ENCODE results near the gene SHISAL1. TPM values are rescaled to one million over a fixed set of nuclear protein-coding genes. Genes with fewer than 3 reads are reported as not detected.

Gene SHISAL1
- total and polyA plus RNA-seq, 10 of the 15 experiments (the other 5 are each of a cell fraction or from before 2014, with no cell fraction given) = not detected

- no peak for TF ChIP-seq CHD2 (IDR thresholded peaks at IDR 0.05; ENCODE audit: borderline replicate concordance, low read depth, low read length)
These were observed 52.3 kb downstream of the SHISAL1 start (continued) for GRCh38 chr22:44260216-44261035.

DNA sequence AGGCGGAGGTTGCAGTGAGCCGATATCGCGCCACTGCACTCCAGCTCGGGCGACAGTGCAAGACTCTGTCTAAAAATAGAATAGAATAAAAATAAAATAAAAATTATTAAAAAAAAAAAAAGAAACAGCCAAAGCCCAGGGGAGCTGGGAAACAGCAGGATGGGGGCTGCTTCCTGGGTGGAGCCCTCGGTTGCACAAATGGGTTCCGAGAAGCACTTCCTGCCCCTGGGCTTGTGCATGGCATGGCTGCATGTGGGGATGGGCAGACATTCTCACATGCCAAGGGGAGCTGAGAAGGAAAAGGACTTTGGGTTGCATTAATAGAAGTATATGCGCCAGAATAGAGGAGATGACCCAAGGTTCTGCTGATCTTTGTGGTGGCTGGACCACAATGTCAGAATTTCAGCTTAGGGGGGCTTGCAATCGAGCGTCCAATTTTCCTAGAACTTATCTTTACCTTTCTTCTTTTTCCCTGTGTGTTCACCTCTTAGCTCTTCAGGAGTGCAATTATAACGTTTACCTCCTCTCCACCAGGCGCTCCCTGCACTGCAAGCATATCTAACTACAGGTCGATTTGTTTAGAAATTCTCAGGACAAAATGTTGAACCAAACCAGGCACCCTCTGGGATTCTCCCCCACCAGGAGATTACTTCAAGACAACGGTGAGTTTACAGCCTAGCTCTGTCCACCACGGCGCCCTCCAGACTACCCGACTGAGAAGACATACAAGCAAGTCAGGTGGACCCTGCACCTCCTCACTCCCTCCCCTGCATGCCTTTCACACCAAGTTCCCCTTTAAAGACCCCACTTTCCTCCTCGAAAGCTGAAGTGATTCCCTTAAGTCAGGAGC, 53.2 kb downstream of the SHISAL1 start:
- no peak overlapping the region for H3K9ac ChIP-seq (ENCODE audit: control insufficient read depth, insufficient read depth, low read length)
- DNase-seq (ENCODE audit: low read depth, low spot score) = no peak
- H4K20me1 ChIP-seq (ENCODE audit: control insufficient read depth, insufficient read depth) = no peaks in the 10 kb centered on the region
- H3K36me3 ChIP-seq (ENCODE audit: control insufficient read depth in 2 of 2, insufficient read depth in 2 of 2, low read length in 1 of 2) = no peaks in the 10 kb centered on the region
- ChIA-PET CTCF (no interaction called here), POLR2A (no interaction called here), RAD21 (ENCODE audit: unreplicated experiment) (no interaction called here), SMC1A (ENCODE audit: uncharacterized antibody, unreplicated experiment) (no interaction called here)
- no TSS peak for BruUV-seq (replicated peaks)
- TF ChIP-seq RAD51 (IDR thresholded peaks at IDR 0.05) (no peak), GABPA (IDR thresholded peaks at IDR 0.05; ENCODE audit: low read depth) (no peak), CTCF (IDR thresholded peaks at IDR 0.05 in 2 of 3, conservative IDR thresholded peaks at IDR 0.05 in 1 of 3; ENCODE audit: control insufficient read depth in 2 of 3, extremely low read depth in 1 of 3, insufficient read depth in 1 of 3, low read depth in 3 of 3, low read length in 3 of 3) (no peak), FOS (IDR thresholded peaks at IDR 0.05; ENCODE audit: borderline replicate concordance, extremely low read depth, insufficient read length) (no peak), TARDBP (IDR thresholded peaks at IDR 0.05; ENCODE audit: borderline replicate concordance) (no peak), ZBED1 (IDR thresholded peaks at IDR 0.05; ENCODE audit: borderline replicate concordance) (no peak), USF2 (IDR thresholded peaks at IDR 0.05; ENCODE audit: borderline replicate concordance, low read depth, low read length) (no peak), ETV6 (conservative IDR thresholded peaks at IDR 0.05 in 1 of 2, IDR thresholded peaks at IDR 0.05 in 1 of 2; ENCODE audit: borderline replicate concordance in 1 of 2, low read depth in 1 of 2) (no peak), SMARCA5 (IDR thresholded peaks at IDR 0.05) (no peak), ZNF622 (IDR thresholded peaks at IDR 0.05) (no peak), ATF7 (IDR thresholded peaks at IDR 0.05; ENCODE audit: low read depth) (no peak), NRF1 (conservative IDR thresholded peaks at IDR 0.05; ENCODE audit: low read depth, low read length) (no peak)
- TF ChIP-seq, protein P1, sequence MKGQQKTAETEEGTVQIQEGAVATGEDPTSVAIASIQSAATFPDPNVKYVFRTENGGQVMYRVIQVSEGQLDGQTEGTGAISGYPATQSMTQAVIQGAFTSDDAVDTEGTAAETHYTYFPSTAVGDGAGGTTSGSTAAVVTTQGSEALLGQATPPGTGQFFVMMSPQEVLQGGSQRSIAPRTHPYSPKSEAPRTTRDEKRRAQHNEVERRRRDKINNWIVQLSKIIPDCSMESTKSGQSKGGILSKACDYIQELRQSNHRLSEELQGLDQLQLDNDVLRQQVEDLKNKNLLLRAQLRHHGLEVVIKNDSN (IDR thresholded peaks at IDR 0.05; ENCODE audit: borderline replicate concordance, extremely low read length, insufficient read depth, low read depth, low read length) = no peak
- FAIRE-seq = no peak
- H3K9me3 ChIP-seq (replicated peaks; ENCODE audit: control insufficient read depth, insufficient read depth, low read length) = no peaks in the 10 kb centered on the region; the same call in 2 of the 3 replicates
- ATAC-seq = no peak
- H3K27me3 ChIP-seq (replicated peaks in 1 of 2; ENCODE audit: control insufficient read depth in 2 of 2, insufficient read depth in 2 of 2, low read length in 1 of 2) = no peaks in the 10 kb centered on the region
- 57% methylated on average over 19 of the region's 19 CpGs for WGBS (ENCODE audit: insufficient coverage, insufficient replicate concordance, low lambda C conversion rate, missing lambda C conversion rate)
- H3K4me3 ChIP-seq = no peak overlapping the region
- no peak overlapping the region for H3K27ac ChIP-seq (ENCODE audit: control insufficient read depth, insufficient read depth)
- intact Hi-C loops (cut with micrococcal nuclease; ENCODE audit: unreplicated experiment) (no loop called here), in situ Hi-C loops (cut with MboI) (no loop called here)
- no peak overlapping the region for H2AFZ ChIP-seq (ENCODE audit: control insufficient read depth, low read depth, low read length)
- no peak overlapping the region for H3K4me2 ChIP-seq (ENCODE audit: control insufficient read depth, insufficient read depth)
- no peaks in the 10 kb centered on the region for H3K4me1 ChIP-seq (ENCODE audit: control insufficient read depth, insufficient read depth, low read length)
- H3K79me2 ChIP-seq (ENCODE audit: control insufficient read depth, insufficient read depth, low read length) = no peaks in the 10 kb centered on the region

Measured in GM12878 (cell line).